Esophagus (tissue), 2 donors: ENCODE results near the gene SLC5A10. TPM values are rescaled to one million over a fixed set of nuclear protein-coding genes. Genes with fewer than 3 reads are reported as not detected.

Experiments used
- H3K27ac ChIP-seq, 2 donors: one replicate each; pipeline ENCODE4 v1.5.1; 2013; ENCODE audit warnings: low read depth in 2 of 2, mild to moderate bottlenecking in 2 of 2, inconsistent platforms in 1 of 2, low read length in 1 of 2, moderate library complexity in 1 of 2
- H3K27me3 ChIP-seq, 2 donors: one replicate each; pipeline ENCODE4 v1.6.1; 2013; ENCODE audit warnings: low read length in 2 of 2, control low read depth in 1 of 2, mild to moderate bottlenecking in 1 of 2; ENCODE audit not compliant: insufficient read depth in 2 of 2, control insufficient read depth in 1 of 2
- H3K36me3 ChIP-seq, 2 donors: one replicate each; pipeline ENCODE4 v1.6.1; 2013; ENCODE audit warnings: low read length in 1 of 2; ENCODE audit not compliant: control insufficient read depth in 2 of 2, insufficient read depth in 2 of 2
- H3K4me1 ChIP-seq, 2 donors: one replicate each; pipeline ENCODE4 v1.6.1; 2013; ENCODE audit warnings: low read length in 1 of 2; ENCODE audit not compliant: control insufficient read depth in 2 of 2, insufficient read depth in 2 of 2
- H3K4me3 ChIP-seq, 2 donors: one replicate each; pipeline ENCODE4 v1.5.1; 2013; ENCODE audit warnings: low read length in 2 of 2, mild to moderate bottlenecking in 2 of 2, low read depth in 1 of 2, moderate library complexity in 1 of 2
- H3K9me3 ChIP-seq, 2 donors: one replicate each; pipeline ENCODE4 v1.6.1; 2013; ENCODE audit warnings: mild to moderate bottlenecking in 2 of 2, low read depth in 1 of 2, low read length in 1 of 2, moderate library complexity in 1 of 2; ENCODE audit not compliant: control insufficient read depth in 2 of 2, insufficient read depth in 1 of 2
- WGBS, 2 donors: extraction: QIAGEN DNeasy Blood & Tissue Kit; methylation state at CpG; one replicate each; pipeline ENCODE4 v1.1.7; 2013; 5-methylcytosine and 5-hydroxymethylcytosine counted together
- polyA plus RNA-seq, 2 donors: library from polyadenylated mRNA; stranded (reverse); fragments of 200-250 nt; gene quantifications; one replicate each; pipeline ENCODE4 v1.2.3, GENCODE V29; 2013
- donor health status: healthy with polysubstance abuse.
- donor health status: Bipolar disorder and iron deficiency.

Gene SLC5A10
- polyA plus RNA-seq, 2 donors, result 0.36 to 0.49 TPM

- no peak overlapping the region for H3K4me3 ChIP-seq
- no peaks in the 10 kb centered on the region for H3K9me3 ChIP-seq
- WGBS, 2 donors, result 87 to 88% methylated on average over 2 of the region's 2 CpGs
- H3K27me3 ChIP-seq, result no peaks in the 10 kb centered on the region
- H3K36me3 ChIP-seq, result peaks cover 5 to 30% of the 10 kb centered on the region in 2 donors
- H3K27ac ChIP-seq, result peak overlapping the region in 1 of 2 donors; percentile 44
- peaks cover 16 to 62% of the 10 kb centered on the region in 2 donors for H3K4me1 ChIP-seq
These were observed 44.5 kb downstream of the SLC5A10 start for GRCh38 chr17:18996458-18996857.

- Histone ChIP-seq H3K4me1 (peaks cover 7 to 54% of the 10 kb centered on the region in 2 donors), H3K27me3 (no peaks in the 10 kb centered on the region), H3K9me3 (no peaks in the 10 kb centered on the region), H3K27ac (peak overlapping the region in 1 of 2 donors; percentile 68), H3K36me3 (peaks cover 7 to 22% of the 10 kb centered on the region in 2 donors), H3K4me3 (no peak overlapping the region)
- 71 to 72% methylated on average over 6 of the region's 6 CpGs for WGBS, 2 donors
These were observed 45.8 kb downstream of the SLC5A10 start for GRCh38 chr17:18997650-18998196.

GRCh38 chr17:18999394-18999793 is 47.4 kb downstream of the SLC5A10 start:
- H3K4me3 ChIP-seq, result no peak overlapping the region
- H3K9me3 ChIP-seq, result no peaks in the 10 kb centered on the region
- peak overlapping the region; percentile 93 to 98 for H3K27ac ChIP-seq
- H3K4me1 ChIP-seq, result peaks cover 4 to 40% of the 10 kb centered on the region in 2 donors
- no peaks in the 10 kb centered on the region for H3K27me3 ChIP-seq
- 48 to 70% methylated on average over 8 of the region's 8 CpGs for WGBS, 2 donors
- peaks cover 7 to 19% of the 10 kb centered on the region in 2 donors for H3K36me3 ChIP-seq

GRCh38 chr17:18999911-19000310 is 47.9 kb downstream of the SLC5A10 start:
- 55 to 63% methylated on average over 6 of the region's 6 CpGs for WGBS, 2 donors
- Histone ChIP-seq H3K4me3 (no peak overlapping the region), H3K27me3 (no peaks in the 10 kb centered on the region), H3K36me3 (peaks cover 7 to 19% of the 10 kb centered on the region in 2 donors), H3K4me1 (peaks cover 4 to 40% of the 10 kb centered on the region in 2 donors), H3K27ac (peak overlapping the region; percentile 93 to 98), H3K9me3 (no peaks in the 10 kb centered on the region)

GRCh38 chr17:19000531-19001325 is 48.8 kb downstream of the SLC5A10 start:
- WGBS, 2 donors, result 52 to 62% methylated on average over 17 of the region's 17 CpGs
- Histone ChIP-seq H3K4me1 (peaks cover 4 to 43% of the 10 kb centered on the region in 2 donors), H3K9me3 (no peaks in the 10 kb centered on the region), H3K27me3 (no peaks in the 10 kb centered on the region), H3K27ac (peak overlapping the region; percentile 93 to 98), H3K36me3 (peaks cover 7 to 19% of the 10 kb centered on the region in 2 donors), H3K4me3 (peak overlapping the region; percentile 66 to 75)

- peaks cover 7 to 15% of the 10 kb centered on the region in 2 donors for H3K36me3 ChIP-seq
- H3K4me3 ChIP-seq, result peak overlapping the region; percentile 66 to 75
- peaks cover 4 to 37% of the 10 kb centered on the region in 2 donors for H3K4me1 ChIP-seq
- WGBS, 2 donors, result 45 to 52% methylated on average over 7 of the region's 7 CpGs
- H3K9me3 ChIP-seq, result no peaks in the 10 kb centered on the region
- H3K27ac ChIP-seq, result peak overlapping the region; percentile 93 to 98
- H3K27me3 ChIP-seq, result no peaks in the 10 kb centered on the region
These were observed 50.1 kb downstream of the SLC5A10 start for GRCh38 chr17:19001907-19002590.

GRCh38 chr17:19002805-19003542 is 51.0 kb downstream of the SLC5A10 start:
- peaks cover 4 to 35% of the 10 kb centered on the region in 2 donors for H3K4me1 ChIP-seq
- H3K9me3 ChIP-seq, result no peaks in the 10 kb centered on the region
- peak overlapping the region; percentile 93 to 98 for H3K27ac ChIP-seq
- 46 to 51% methylated on average over 11 of the region's 11 CpGs for WGBS, 2 donors
- peaks cover 7 to 9% of the 10 kb centered on the region in 2 donors for H3K36me3 ChIP-seq
- no peaks in the 10 kb centered on the region for H3K27me3 ChIP-seq
- H3K4me3 ChIP-seq, result peak overlapping the region; percentile 66 to 75

GRCh38 chr17:19003543-19004420 is 51.8 kb downstream of the SLC5A10 start:
- Histone ChIP-seq H3K9me3 (no peaks in the 10 kb centered on the region), H3K4me3 (peak overlapping the region; percentile 66 to 75), H3K27ac (peak overlapping the region; percentile 93 to 98), H3K4me1 (peaks cover 0 to 29% of the 10 kb centered on the region in 2 donors), H3K27me3 (no peaks in the 10 kb centered on the region), H3K36me3 (peaks cover 7% of the 10 kb centered on the region in 2 donors)
- 16 to 20% methylated on average over 71 to 73 of the region's 73 CpGs for WGBS, 2 donors
